Upper lobe of left lung (tissue), 4 donors: ENCODE results near the gene MYPN.

Experiments
- POLR2A ChIP-seq, 4 donors: fragments of 450-650 bp; IDR thresholded peaks; one replicate each; pipeline ENCODE4 v1.5.1; 2016 to 2017; ENCODE audit warnings: antibody characterized with exemption in 4 of 4, mild to moderate bottlenecking in 2 of 4
- POLR2AphosphoS5 ChIP-seq, 2 donors: sonication (generic); formaldehyde crosslinking; IDR thresholded peaks; one replicate each; pipeline ENCODE4 v1.5.1; 2017; ENCODE audit warnings: antibody characterized with exemption in 2 of 2
- TF ChIP-seq, protein P1 (sequence below), 6 experiments: fragments of 450-650 bp in 4 of 6; fragments of 200-600 bp in 2 of 6; sonication (generic) in 2 of 6; IDR thresholded peaks; one replicate each; pipeline ENCODE4 v1.5.1; 2016 to 2019; ENCODE audit warnings: antibody characterized with exemption in 6 of 6

DNA sequence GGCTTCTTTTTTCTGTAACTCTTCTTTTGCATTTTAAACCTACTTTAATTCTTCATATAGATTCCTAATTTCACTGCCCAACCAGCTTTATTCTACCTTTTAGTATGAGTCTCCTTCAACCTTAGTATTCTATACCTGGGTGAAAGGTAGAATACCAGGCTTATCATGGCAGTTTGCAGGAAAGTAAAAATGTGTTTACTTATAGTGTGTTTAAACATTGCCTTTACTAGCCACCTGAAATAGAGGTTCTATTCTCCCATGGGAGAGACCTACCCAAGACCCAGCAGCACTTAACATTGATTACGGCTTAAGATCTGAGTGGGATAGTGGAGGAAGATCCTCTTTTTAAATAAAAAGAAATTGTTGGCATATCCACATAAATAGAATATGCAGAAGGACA lies 1.6 kb upstream of the MYPN start:
- TF ChIP-seq, protein P1, sequence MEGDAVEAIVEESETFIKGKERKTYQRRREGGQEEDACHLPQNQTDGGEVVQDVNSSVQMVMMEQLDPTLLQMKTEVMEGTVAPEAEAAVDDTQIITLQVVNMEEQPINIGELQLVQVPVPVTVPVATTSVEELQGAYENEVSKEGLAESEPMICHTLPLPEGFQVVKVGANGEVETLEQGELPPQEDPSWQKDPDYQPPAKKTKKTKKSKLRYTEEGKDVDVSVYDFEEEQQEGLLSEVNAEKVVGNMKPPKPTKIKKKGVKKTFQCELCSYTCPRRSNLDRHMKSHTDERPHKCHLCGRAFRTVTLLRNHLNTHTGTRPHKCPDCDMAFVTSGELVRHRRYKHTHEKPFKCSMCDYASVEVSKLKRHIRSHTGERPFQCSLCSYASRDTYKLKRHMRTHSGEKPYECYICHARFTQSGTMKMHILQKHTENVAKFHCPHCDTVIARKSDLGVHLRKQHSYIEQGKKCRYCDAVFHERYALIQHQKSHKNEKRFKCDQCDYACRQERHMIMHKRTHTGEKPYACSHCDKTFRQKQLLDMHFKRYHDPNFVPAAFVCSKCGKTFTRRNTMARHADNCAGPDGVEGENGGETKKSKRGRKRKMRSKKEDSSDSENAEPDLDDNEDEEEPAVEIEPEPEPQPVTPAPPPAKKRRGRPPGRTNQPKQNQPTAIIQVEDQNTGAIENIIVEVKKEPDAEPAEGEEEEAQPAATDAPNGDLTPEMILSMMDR (IDR thresholded peaks at IDR 0.05) = no peak
- TF ChIP-seq POLR2AphosphoS5 (IDR thresholded peaks at IDR 0.05) (no peak), POLR2A (IDR thresholded peaks at IDR 0.05) (no peak)
